ENCODE measurements around the gene TMEM217.

GRCh38 chr6:37244430-37245310 lies 13.3 kb downstream of the TMEM217 start:
- TF ChIP-seq TAF1 (IDR thresholded peaks at IDR 0.05; ENCODE audit: borderline replicate concordance, insufficient read depth, low read length) (peak; percentile 48; the same call in 1 of the 2 replicates), REST (IDR thresholded peaks at IDR 0.05; ENCODE audit: insufficient read depth in 1 of 2, low read depth in 2 of 2, low read length in 2 of 2) (peak in 1 of 2 experiments; percentile 38; a peak in 1 of 4 replicates), POLR2AphosphoS5 (IDR thresholded peaks at IDR 0.05; ENCODE audit: low read depth, low read length) (peak; percentile 77)
